Neuronal stem cell (in vitro differentiated cells): ENCODE measurements around the gene GOSR1.
"Not testable (repeated sequence)": the region's sequence is repeated elsewhere in the genome, so short reads cannot be mapped to it uniquely, and the experiment has no call there.

ENCODE experiments used
- DNase-seq: peaks from one replicate; pipeline ENCODE4 v3.0.0-alpha.2; 2013; ENCODE audit warnings: low spot score
- H2AFZ ChIP-seq: one replicate; pipeline ENCODE4 v1.6.1; 2013; ENCODE audit warnings: mild to moderate bottlenecking, low read length, inconsistent platforms
- H2AK5ac ChIP-seq: 2 replicates; pipeline ENCODE4 v1.6.1; 2013; ENCODE audit warnings: low read depth, mild to moderate bottlenecking, inconsistent platforms, low read length, moderate library complexity, mixed read lengths
- H2BK120ac ChIP-seq: 2 replicates; pipeline ENCODE4 v1.6.1; 2013; ENCODE audit warnings: low read depth, mild to moderate bottlenecking, inconsistent platforms, low read length, moderate library complexity, mixed read lengths
- H2BK12ac ChIP-seq: one replicate; pipeline ENCODE4 v1.6.1; 2013; ENCODE audit warnings: low read length, inconsistent platforms
- H2BK15ac ChIP-seq: 2 replicates; pipeline ENCODE4 v1.6.1; 2013; ENCODE audit warnings: mild to moderate bottlenecking, low read length, inconsistent platforms, mixed read lengths
- H2BK5ac ChIP-seq: one replicate; pipeline ENCODE4 v1.6.1; 2013; ENCODE audit warnings: inconsistent platforms, mild to moderate bottlenecking, low read length, moderate library complexity
- H3K14ac ChIP-seq: one replicate; pipeline ENCODE4 v1.6.1; 2013; ENCODE audit warnings: low read length, inconsistent platforms
- H3K18ac ChIP-seq: 2 replicates; pipeline ENCODE4 v1.6.1; 2013; ENCODE audit warnings: low read length, inconsistent platforms
- H3K23ac ChIP-seq: 2 replicates; pipeline ENCODE4 v1.6.1; 2013; ENCODE audit warnings: low read depth, mild to moderate bottlenecking, mixed read lengths, low read length, inconsistent platforms; ENCODE audit not compliant: poor library complexity
- H3K27ac ChIP-seq: replicated peaks from 3 replicates; pipeline ENCODE4 v1.5.1; 2013; ENCODE audit warnings: low read length, inconsistent platforms
- H3K27me3 ChIP-seq, 3 experiments: 2 replicates each; pipeline ENCODE4 v1.6.1; 2013; ENCODE audit warnings: low read length in 3 of 3, mild to moderate bottlenecking in 2 of 3, inconsistent platforms in 1 of 3, low read depth in 1 of 3, mixed read lengths in 1 of 3, moderate library complexity in 1 of 3; ENCODE audit not compliant: control insufficient read depth in 3 of 3, insufficient read depth in 3 of 3
- H3K36me3 ChIP-seq, 2 donors: replicated peaks in 1 of 2; 2 replicates each; pipeline ENCODE4 v1.6.1; 2013; ENCODE audit warnings: low read length in 2 of 2; ENCODE audit not compliant: control insufficient read depth in 2 of 2, insufficient read depth in 2 of 2
- H3K4ac ChIP-seq: 2 replicates; pipeline ENCODE4 v1.6.1; 2013; ENCODE audit warnings: inconsistent platforms, mild to moderate bottlenecking, low read length, moderate library complexity
- H3K4me1 ChIP-seq, 2 donors: 1 replicate in 1 of 2; 2 replicates in 1 of 2; pipeline ENCODE4 v1.6.1; 2013; ENCODE audit warnings: low read length in 2 of 2, low read depth in 1 of 2; ENCODE audit not compliant: control insufficient read depth in 2 of 2, insufficient read depth in 1 of 2
- H3K4me2 ChIP-seq: one replicate; pipeline ENCODE4 v1.6.1; 2013; ENCODE audit warnings: mild to moderate bottlenecking, low read length, inconsistent platforms; ENCODE audit not compliant: insufficient read depth, poor library complexity, severe bottlenecking
- H3K4me3 ChIP-seq, 2 donors: 2 replicates each; pipeline ENCODE4 v1.5.1; 2013; ENCODE audit warnings: low read length in 2 of 2, mild to moderate bottlenecking in 2 of 2, inconsistent platforms in 1 of 2, moderate library complexity in 1 of 2
- H3K79me1 ChIP-seq: one replicate; pipeline ENCODE4 v1.6.1; 2013; ENCODE audit warnings: low read depth, mild to moderate bottlenecking, inconsistent platforms, low read length, moderate library complexity
- H3K9ac ChIP-seq: one replicate; pipeline ENCODE4 v1.6.1; 2013; ENCODE audit warnings: mild to moderate bottlenecking, low read depth, low read length, inconsistent platforms; ENCODE audit not compliant: poor library complexity
- H3K9me3 ChIP-seq, 2 donors: replicated peaks in 1 of 2; 2 replicates each; pipeline versions ENCODE3 to v1.6.1; 2013; ENCODE audit warnings: low read length in 2 of 2, mild to moderate bottlenecking in 2 of 2, inconsistent platforms in 1 of 2, low read depth in 1 of 2, mixed read lengths in 1 of 2, moderate library complexity in 1 of 2; ENCODE audit not compliant: control insufficient read depth in 2 of 2, insufficient read depth in 1 of 2
- H4K8ac ChIP-seq: one replicate; pipeline ENCODE4 v1.6.1; 2013; ENCODE audit warnings: low read depth, mild to moderate bottlenecking, inconsistent platforms, low read length, moderate library complexity
- H4K91ac ChIP-seq: one replicate; pipeline ENCODE4 v1.6.1; 2013; ENCODE audit warnings: low read length, low read depth, mild to moderate bottlenecking, inconsistent platforms; ENCODE audit not compliant: poor library complexity
- WGBS, 2 donors: extraction: QIAGEN DNeasy Blood & Tissue Kit; methylation state at CpG; one replicate each; pipeline ENCODE4 v1.1.7; 2013; ENCODE audit warnings: missing lambda C conversion rate in 2 of 2, mixed read lengths in 1 of 2; ENCODE audit not compliant: insufficient read length in 2 of 2, insufficient replicate concordance in 1 of 2; ENCODE audit errors: extremely low coverage in 2 of 2; 5-methylcytosine and 5-hydroxymethylcytosine counted together

The GOSR1 gene

GRCh38 chr17:30523236-30523635 lies 46.0 kb downstream of the GOSR1 start:
- WGBS, 2 donors: no CpG with 5 or more reads among the region's 35 CpGs
- Histone ChIP-seq H3K9me3 (peaks cover 11 to 14% of the 10 kb centered on the region in 2 donors), H3K4me1 (peaks cover 3 to 13% of the 10 kb centered on the region in 2 donors), H3K36me3 (peaks cover 21 to 56% of the 10 kb centered on the region in 2 donors)
- not testable (repeated sequence) for H2BK12ac ChIP-seq, H3K4me3 ChIP-seq, H2BK15ac ChIP-seq, H4K8ac ChIP-seq, H2BK5ac ChIP-seq, H2BK120ac ChIP-seq, H3K27ac ChIP-seq, H4K91ac ChIP-seq, H3K79me1 ChIP-seq, H3K18ac ChIP-seq, H3K23ac ChIP-seq, H2AK5ac ChIP-seq, H3K4me2 ChIP-seq, H3K27me3 ChIP-seq, H3K14ac ChIP-seq, H2AFZ ChIP-seq, H3K4ac ChIP-seq, DNase-seq, H3K9ac ChIP-seq

- H2BK5ac ChIP-seq: no peak overlapping the region
- no peak overlapping the region for H2BK120ac ChIP-seq
- H3K27ac ChIP-seq: no peak overlapping the region
Measured at GRCh38 chr17:30524847-30525246, 47.6 kb downstream of the GOSR1 start.

GRCh38 chr17:30526401-30526800 lies 49.2 kb downstream of the GOSR1 start:
- H4K91ac ChIP-seq: no peak overlapping the region
- H2AK5ac ChIP-seq: no peak overlapping the region
- no peak overlapping the region for H3K4me3 ChIP-seq
- H3K27me3 ChIP-seq: no peaks in the 10 kb centered on the region
- H4K8ac ChIP-seq: no peak overlapping the region
- H3K79me1 ChIP-seq: no peaks in the 10 kb centered on the region
- H2AFZ ChIP-seq: no peak overlapping the region
- H3K9me3 ChIP-seq: peaks cover 11 to 14% of the 10 kb centered on the region in 2 donors
- no CpG with 5 or more reads among the region's 2 CpGs for WGBS, 2 donors
- H2BK5ac ChIP-seq: no peak overlapping the region
- H3K23ac ChIP-seq: no peak overlapping the region
- no peak overlapping the region for H2BK120ac ChIP-seq
- no peak overlapping the region for H3K4me2 ChIP-seq
- DNase-seq: no peak
- no peak overlapping the region for H3K14ac ChIP-seq
- no peak overlapping the region for H3K9ac ChIP-seq
- no peak overlapping the region for H2BK15ac ChIP-seq
- no peak overlapping the region for H2BK12ac ChIP-seq
- peaks cover 12 to 34% of the 10 kb centered on the region in 2 donors for H3K36me3 ChIP-seq
- H3K4me1 ChIP-seq: peaks cover 0 to 3% of the 10 kb centered on the region in 2 donors
- H3K27ac ChIP-seq: no peak overlapping the region
- H3K4ac ChIP-seq: no peak overlapping the region
- no peak overlapping the region for H3K18ac ChIP-seq

More at GRCh38 chr17:30524847-30525246, 47.6 kb downstream of the GOSR1 start:
- Histone ChIP-seq H3K4ac (no peak overlapping the region), H3K36me3 (peaks cover 17 to 50% of the 10 kb centered on the region in 2 donors), H2BK12ac (no peak overlapping the region), H3K18ac (no peak overlapping the region), H4K91ac (no peak overlapping the region), H3K9ac (no peak overlapping the region), H4K8ac (no peak overlapping the region), H3K14ac (no peak overlapping the region), H2BK15ac (no peak overlapping the region), H3K9me3 (peaks cover 11 to 14% of the 10 kb centered on the region in 2 donors), H3K4me3 (no peak overlapping the region), H2AFZ (no peak overlapping the region), H3K79me1 (no peaks in the 10 kb centered on the region), H3K27me3 (no peaks in the 10 kb centered on the region), H2AK5ac (no peak overlapping the region), H3K23ac (no peak overlapping the region), H3K4me2 (no peak overlapping the region), H3K4me1 (peaks cover 3 to 7% of the 10 kb centered on the region in 2 donors)
- WGBS, 2 donors: no CpG with 5 or more reads among the region's 3 CpGs
- DNase-seq: no peak

- not testable (repeated sequence) for H3K18ac ChIP-seq, DNase-seq
Measured at GRCh38 chr17:30528701-30529100, 51.5 kb downstream of the GOSR1 start.

More at GRCh38 chr17:30528701-30529100, 51.5 kb downstream of the GOSR1 start:
- H3K27me3 ChIP-seq, H2BK120ac ChIP-seq, H3K14ac ChIP-seq, H2BK15ac ChIP-seq, H3K4me3 ChIP-seq, H2BK5ac ChIP-seq, H3K9me3 ChIP-seq, H3K27ac ChIP-seq, H4K91ac ChIP-seq, H3K23ac ChIP-seq, H2BK12ac ChIP-seq, H4K8ac ChIP-seq, H3K9ac ChIP-seq, H3K79me1 ChIP-seq, H2AK5ac ChIP-seq, H3K4me1 ChIP-seq, H2AFZ ChIP-seq, H3K4me2 ChIP-seq, H3K4ac ChIP-seq: not testable (repeated sequence)
- WGBS, 2 donors: no CpG with 5 or more reads among the region's 5 CpGs
- H3K36me3 ChIP-seq: peaks cover 0 to 20% of the 10 kb centered on the region in 2 donors
